ENCODE measurements around the gene PALD1. TPM values are rescaled to one million over a fixed set of nuclear protein-coding genes. Genes with fewer than 3 reads are reported as not detected.
A peak's percentile ranks its signal among the peaks of the same experiment; 100 is the strongest.

PALD1 gene
- total and polyA plus RNA-seq, 4 experiments from 2014 or later = not detected

DNA sequence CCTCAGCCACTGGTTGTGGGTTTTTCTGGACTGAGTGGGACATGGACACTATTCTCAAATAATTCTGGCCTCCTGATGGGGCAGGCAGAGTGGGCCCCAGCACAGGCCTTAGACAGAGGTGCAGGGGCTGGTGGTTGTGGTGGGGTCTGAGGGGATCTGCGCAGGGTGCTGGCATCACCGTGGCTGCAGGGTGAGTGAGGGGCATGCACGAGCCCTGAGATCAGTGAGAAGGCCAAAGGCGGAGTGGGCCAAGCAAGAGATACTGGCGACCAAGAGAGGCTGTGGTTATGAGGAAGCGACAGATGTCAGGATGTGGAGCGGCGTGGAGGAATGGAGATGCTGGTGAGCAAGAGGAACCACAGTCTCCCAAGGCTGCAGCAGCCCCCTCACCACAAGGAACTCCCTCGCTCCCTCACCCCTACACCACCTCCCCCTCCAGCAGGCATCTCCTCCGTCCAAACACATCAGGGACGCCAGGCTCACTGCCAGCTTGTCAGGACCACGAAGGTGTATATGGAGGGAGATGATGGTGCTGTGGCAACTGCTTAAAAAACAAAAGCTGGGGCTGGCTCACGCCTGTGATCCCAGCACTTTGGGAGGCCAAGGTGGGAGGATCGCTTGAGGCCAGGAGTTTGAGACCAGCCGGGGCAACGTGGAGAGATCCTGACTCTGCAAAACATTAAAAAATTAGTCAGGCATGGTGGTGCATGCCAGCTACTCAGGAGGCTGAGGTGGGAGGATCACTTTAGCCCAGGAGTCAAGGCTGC, 114.4 kb downstream of the PALD1 start:
- Histone ChIP-seq H3K27ac (ENCODE audit: low read depth, low read length) (no peak overlapping the region), H3K4me1 (ENCODE audit: insufficient read depth, low read length) (peaks cover 17% of the 10 kb centered on the region), H3K36me3 (ENCODE audit: insufficient read depth, low read length) (peaks cover 7% of the 10 kb centered on the region), H3K27me3 (ENCODE audit: insufficient read depth, low read length) (no peaks in the 10 kb centered on the region), H3K9me3 (ENCODE audit: control insufficient read depth in 1 of 2, low read length in 2 of 2) (no peaks in the 10 kb centered on the region), H3K4me3 (ENCODE audit: low read length in 2 of 2) (no peak overlapping the region)
- no peaks in the 10 kb centered on the region for H3K9me3 Mint-ChIP-seq
- peaks cover 0 to 7% of the 10 kb centered on the region in 2 donors for H3K27me3 Mint-ChIP-seq
- ChIA-PET CTCF (ENCODE audit: partially characterized antibody) (interaction anchor here (1.0 kb wide), 1 partner anchor 226 kb away, joined by 3 read pairs; no protein-coding TSS in a partner anchor), POLR2A (ENCODE audit: partially characterized antibody) (interaction anchor here (1.6 to 3.5 kb wide), 3 partner anchors 9 to 34 kb away, joined by 3 to 12 read pairs (median 7); partner anchors contain the start of gene PRF1)
- peak overlapping the region in 1 of 7 donors; percentile 63 for H3K27ac Mint-ChIP-seq
- intact Hi-C loops (cut with micrococcal nuclease) = no loop called here
- H3K4me3 Mint-ChIP-seq = no peak overlapping the region
- no peak for DNase-seq
- H3K36me3 Mint-ChIP-seq = peaks cover 10 to 22% of the 10 kb centered on the region in 2 donors
- peaks cover 2 to 32% (median 21%) of the 10 kb centered on the region in 4 donors for H3K4me1 Mint-ChIP-seq

DNA sequence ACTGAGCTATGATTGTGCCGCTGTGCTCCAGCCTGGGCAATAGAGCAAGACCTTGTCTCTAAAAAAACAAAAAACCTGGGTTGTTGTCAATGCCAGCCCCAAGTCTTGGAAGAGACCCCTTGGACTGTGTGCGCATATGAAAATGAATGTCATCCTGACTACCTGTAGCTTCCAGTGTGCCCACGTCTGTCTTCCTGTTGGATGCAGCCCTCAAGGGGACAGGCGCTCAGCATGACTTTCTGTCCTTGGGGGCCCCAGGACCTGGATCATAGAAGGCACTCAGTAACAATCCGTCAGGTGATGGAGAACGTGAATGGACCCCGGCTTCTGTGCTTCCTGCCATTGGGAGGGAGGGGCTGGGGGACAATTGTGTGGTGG, 114.9 kb downstream of the PALD1 start:
- intact Hi-C loops (cut with micrococcal nuclease) = no loop called here
- DNase-seq = no peak
- CTCF ChIA-PET (ENCODE audit: partially characterized antibody) = interaction anchor here (1.0 kb wide), 1 partner anchor 225 kb away, joined by 3 read pairs; no protein-coding TSS in a partner anchor
- H3K4me3 ChIP-seq (ENCODE audit: low read length in 2 of 2) = no peak overlapping the region
- H3K36me3 Mint-ChIP-seq = peaks cover 11 to 24% of the 10 kb centered on the region in 2 donors
- H3K9me3 ChIP-seq (ENCODE audit: control insufficient read depth in 1 of 2, low read length in 2 of 2) = no peaks in the 10 kb centered on the region
- H3K27me3 Mint-ChIP-seq = peaks cover 0 to 7% of the 10 kb centered on the region in 2 donors
- peak overlapping the region in 1 of 7 donors; percentile 47 for H3K27ac Mint-ChIP-seq
- H3K4me1 ChIP-seq (ENCODE audit: insufficient read depth, low read length) = peaks cover 17% of the 10 kb centered on the region
- no peaks in the 10 kb centered on the region for H3K27me3 ChIP-seq (ENCODE audit: insufficient read depth, low read length)
- no peak overlapping the region for H3K27ac ChIP-seq (ENCODE audit: low read depth, low read length)
- no peaks in the 10 kb centered on the region for H3K9me3 Mint-ChIP-seq
- H3K36me3 ChIP-seq (ENCODE audit: insufficient read depth, low read length) = peaks cover 7% of the 10 kb centered on the region
- no peak overlapping the region for H3K4me3 Mint-ChIP-seq
- H3K4me1 Mint-ChIP-seq = peaks cover 2 to 32% (median 21%) of the 10 kb centered on the region in 4 donors
- POLR2A ChIA-PET (ENCODE audit: partially characterized antibody) = interaction anchor here (1.6 to 3.5 kb wide), 2 partner anchors 9 to 34 kb away, joined by 3 to 12 read pairs; partner anchors contain the start of gene PRF1

DNA sequence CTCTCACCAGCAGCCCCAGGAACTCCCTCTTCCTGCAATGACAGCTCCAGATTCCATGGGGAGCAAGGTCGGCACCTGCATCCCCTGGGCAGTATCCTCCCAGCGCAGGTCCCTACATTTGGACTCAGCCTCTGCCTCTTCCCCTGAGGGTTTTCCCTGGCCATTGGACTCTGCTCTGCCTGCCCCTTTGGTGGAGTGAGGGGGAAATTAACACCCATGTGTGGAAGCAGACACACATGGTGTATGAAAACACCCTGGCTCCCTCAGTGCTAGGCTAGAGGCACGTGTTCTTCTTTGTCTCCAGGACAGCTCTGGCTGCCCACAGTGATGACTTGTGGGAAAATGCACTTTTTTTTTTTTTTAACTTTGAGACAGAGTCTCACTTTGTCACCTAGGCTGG, 115.6 kb downstream of the PALD1 start:
- Histone ChIP-seq H3K4me1 (ENCODE audit: insufficient read depth, low read length) (peaks cover 17% of the 10 kb centered on the region), H3K9me3 (ENCODE audit: control insufficient read depth in 1 of 2, low read length in 2 of 2) (no peaks in the 10 kb centered on the region), H3K4me3 (ENCODE audit: low read length in 2 of 2) (no peak overlapping the region), H3K36me3 (ENCODE audit: insufficient read depth, low read length) (peaks cover 7% of the 10 kb centered on the region), H3K27me3 (ENCODE audit: insufficient read depth, low read length) (no peaks in the 10 kb centered on the region), H3K27ac (ENCODE audit: low read depth, low read length) (no peak overlapping the region)
- Mint-ChIP-seq H3K4me3 (no peak overlapping the region), H3K4me1 (peaks cover 2 to 36% (median 24%) of the 10 kb centered on the region in 4 donors), H3K27me3 (peaks cover 0 to 4% of the 10 kb centered on the region in 2 donors), H3K9me3 (no peaks in the 10 kb centered on the region), H3K36me3 (peaks cover 11 to 29% of the 10 kb centered on the region in 2 donors), H3K27ac (no peak overlapping the region)
- ChIA-PET POLR2A (ENCODE audit: partially characterized antibody) (interaction anchor here (1.6 to 3.5 kb wide), 2 partner anchors 8 to 33 kb away, joined by 3 to 12 read pairs; partner anchors contain the start of gene PRF1), CTCF (ENCODE audit: partially characterized antibody) (interaction anchor here (1.0 kb wide), 1 partner anchor 225 kb away, joined by 3 read pairs; no protein-coding TSS in a partner anchor)
- DNase-seq = no peak
- intact Hi-C loops (cut with micrococcal nuclease) = no loop called here

GRCh38 chr10:70595566-70596016, 117.0 kb downstream of the PALD1 start:
- Mint-ChIP-seq H3K27ac (no peak overlapping the region), H3K4me3 (no peak overlapping the region), H3K27me3 (peaks cover 0 to 2% of the 10 kb centered on the region in 2 donors), H3K36me3 (peaks cover 17 to 34% of the 10 kb centered on the region in 2 donors), H3K4me1 (peaks cover 6 to 42% (median 29%) of the 10 kb centered on the region in 4 donors), H3K9me3 (no peaks in the 10 kb centered on the region)
- Histone ChIP-seq H3K36me3 (ENCODE audit: insufficient read depth, low read length) (peaks cover 7% of the 10 kb centered on the region), H3K27ac (ENCODE audit: low read depth, low read length) (no peak overlapping the region), H3K9me3 (ENCODE audit: control insufficient read depth in 1 of 2, low read length in 2 of 2) (no peaks in the 10 kb centered on the region), H3K4me3 (ENCODE audit: low read length in 2 of 2) (no peak overlapping the region), H3K4me1 (ENCODE audit: insufficient read depth, low read length) (peaks cover 28% of the 10 kb centered on the region), H3K27me3 (ENCODE audit: insufficient read depth, low read length) (no peaks in the 10 kb centered on the region)
- POLR2A ChIA-PET (ENCODE audit: partially characterized antibody) = no interaction called here
- intact Hi-C loops (cut with micrococcal nuclease) = no loop called here
- DNase-seq = no peak
- CTCF ChIA-PET (ENCODE audit: partially characterized antibody) = no interaction called here

- no peaks in the 10 kb centered on the region for H3K9me3 ChIP-seq (ENCODE audit: control insufficient read depth in 1 of 2, low read length in 2 of 2)
- H3K36me3 Mint-ChIP-seq = peaks cover 17 to 35% of the 10 kb centered on the region in 2 donors
- H3K27ac Mint-ChIP-seq = no peak overlapping the region
- H3K9me3 Mint-ChIP-seq = no peaks in the 10 kb centered on the region
- intact Hi-C loops (cut with micrococcal nuclease) = no loop called here
- no peaks in the 10 kb centered on the region for H3K27me3 ChIP-seq (ENCODE audit: insufficient read depth, low read length)
- peaks cover 8 to 48% (median 30%) of the 10 kb centered on the region in 4 donors for H3K4me1 Mint-ChIP-seq
- ChIA-PET POLR2A (ENCODE audit: partially characterized antibody) (no interaction called here), CTCF (ENCODE audit: partially characterized antibody) (no interaction called here)
- H3K27ac ChIP-seq (ENCODE audit: low read depth, low read length) = no peak overlapping the region
- H3K4me1 ChIP-seq (ENCODE audit: insufficient read depth, low read length) = peaks cover 35% of the 10 kb centered on the region
- H3K27me3 Mint-ChIP-seq = peaks cover 0 to 2% of the 10 kb centered on the region in 2 donors
- H3K4me3 ChIP-seq (ENCODE audit: low read length in 2 of 2) = no peak overlapping the region
- peaks cover 7% of the 10 kb centered on the region for H3K36me3 ChIP-seq (ENCODE audit: insufficient read depth, low read length)
- no peak for DNase-seq
- no peak overlapping the region for H3K4me3 Mint-ChIP-seq
Observed at GRCh38 chr10:70596110-70596798, 117.7 kb downstream of the PALD1 start.

DNA sequence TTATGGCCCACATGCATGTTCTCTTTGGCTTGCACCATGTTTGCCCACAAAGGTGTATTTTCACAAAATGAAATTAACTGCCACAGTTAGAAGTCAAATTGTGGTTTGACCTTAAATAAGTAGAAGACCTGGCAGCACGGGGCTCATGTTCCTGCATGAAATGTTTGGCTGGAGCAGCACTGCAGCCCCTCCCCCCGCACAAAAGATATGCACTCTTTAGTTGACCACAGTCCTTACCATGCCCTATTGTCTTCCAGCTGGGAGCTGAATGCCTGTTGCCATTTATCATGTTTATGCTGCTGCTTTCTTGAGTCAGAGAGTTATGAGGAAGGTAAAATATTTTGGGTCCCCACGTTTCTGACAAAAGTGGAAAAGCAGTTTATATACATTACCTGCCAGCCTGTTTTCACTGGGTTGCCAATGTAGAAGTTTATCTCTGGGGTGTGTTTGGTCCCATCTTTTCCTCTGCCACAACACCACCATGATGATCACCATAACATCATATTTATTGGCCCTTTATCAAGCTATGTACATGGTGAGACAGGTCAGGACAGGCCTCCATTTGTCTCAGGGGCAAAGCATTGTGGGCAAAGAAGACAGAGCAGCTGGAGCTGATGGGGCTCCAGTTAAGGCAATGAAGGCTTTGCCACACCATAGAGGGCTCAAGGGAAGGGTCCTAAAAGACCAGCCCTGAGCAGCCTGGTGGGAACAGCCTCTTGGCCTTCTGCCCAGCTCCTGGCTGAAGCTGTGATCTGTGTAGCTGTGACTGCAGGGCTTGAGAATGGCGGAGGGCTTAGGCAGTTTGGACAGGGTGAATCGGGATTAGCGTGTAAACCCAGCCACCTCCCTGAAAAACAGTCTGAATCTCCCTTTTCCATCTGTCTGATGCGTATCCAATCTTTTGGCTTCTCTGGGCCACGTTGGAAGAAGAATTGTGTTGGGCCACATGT, 118.6 kb downstream of the PALD1 start:
- intact Hi-C loops (cut with micrococcal nuclease) = no loop called here
- Histone ChIP-seq H3K4me1 (ENCODE audit: insufficient read depth, low read length) (peaks cover 44% of the 10 kb centered on the region), H3K9me3 (ENCODE audit: control insufficient read depth in 1 of 2, low read length in 2 of 2) (no peaks in the 10 kb centered on the region), H3K27ac (ENCODE audit: low read depth, low read length) (no peak overlapping the region), H3K4me3 (ENCODE audit: low read length in 2 of 2) (no peak overlapping the region), H3K36me3 (ENCODE audit: insufficient read depth, low read length) (peaks cover 7% of the 10 kb centered on the region), H3K27me3 (ENCODE audit: insufficient read depth, low read length) (no peaks in the 10 kb centered on the region)
- H3K27ac Mint-ChIP-seq = no peak overlapping the region
- H3K4me1 Mint-ChIP-seq = peaks cover 13 to 56% (median 35%) of the 10 kb centered on the region in 4 donors
- no peak for DNase-seq
- peaks cover 17 to 37% of the 10 kb centered on the region in 2 donors for H3K36me3 Mint-ChIP-seq
- H3K27me3 Mint-ChIP-seq = peaks cover 0 to 2% of the 10 kb centered on the region in 2 donors
- POLR2A ChIA-PET (ENCODE audit: partially characterized antibody) = no interaction called here
- H3K4me3 Mint-ChIP-seq = no peak overlapping the region
- H3K9me3 Mint-ChIP-seq = no peaks in the 10 kb centered on the region
- CTCF ChIA-PET (ENCODE audit: partially characterized antibody) = interaction anchor here (0.6 kb wide), 1 partner anchor 373 kb away, joined by 4 read pairs; no protein-coding TSS in a partner anchor
